Measurements from ENCODE around the gene CLCA2.
A peak's percentile ranks its signal among the peaks of the same experiment; 100 is the strongest.

CLCA2 gene

GRCh38 chr1:86477682-86478081 lies 53.7 kb downstream of the CLCA2 start:
- no peak for DNase-seq

GRCh38 chr1:86478416-86479156 lies 54.6 kb downstream of the CLCA2 start:
- DNase-seq: no peak

GRCh38 chr1:86481966-86482365 lies 58.0 kb downstream of the CLCA2 start:
- DNase-seq: no peak

GRCh38 chr1:86487131-86487810 lies 63.3 kb downstream of the CLCA2 start:
- DNase-seq: no peak

- DNase-seq: no peak
Observed at GRCh38 chr1:86487811-86488141, 63.8 kb downstream of the CLCA2 start.

GRCh38 chr1:86489242-86489878 lies 65.4 kb downstream of the CLCA2 start:
- DNase-seq: no peak

GRCh38 chr1:86491171-86491950 lies 67.4 kb downstream of the CLCA2 start:
- DNase-seq: no peak

- no peak for DNase-seq
Observed at GRCh38 chr1:86498281-86498680, 74.3 kb downstream of the CLCA2 start.

GRCh38 chr1:86499987-86500593 lies 76.1 kb downstream of the CLCA2 start:
- no peak for DNase-seq

GRCh38 chr1:86500714-86501113 lies 76.7 kb downstream of the CLCA2 start:
- no peak for DNase-seq

GRCh38 chr1:86502125-86502646 lies 78.2 kb downstream of the CLCA2 start:
- DNase-seq: peak; percentile 31

- no peak for DNase-seq
Observed at GRCh38 chr1:86502721-86503405, 78.9 kb downstream of the CLCA2 start.

GRCh38 chr1:86503406-86504136 lies 79.6 kb downstream of the CLCA2 start:
- no peak for DNase-seq

GRCh38 chr1:86504137-86504479 lies 80.1 kb downstream of the CLCA2 start:
- DNase-seq: no peak

- DNase-seq: no peak
Observed at GRCh38 chr1:86504895-86505563, 81.1 kb downstream of the CLCA2 start.

GRCh38 chr1:86505564-86505902 lies 81.6 kb downstream of the CLCA2 start:
- DNase-seq: no peak
